Measurements from ENCODE around the gene HECTD3. TPM values are rescaled to one million over a fixed set of nuclear protein-coding genes. Genes with fewer than 3 reads are reported as not detected.

HECTD3 gene
- total and polyA plus RNA-seq, 9 of the 15 experiments (the other 6 are each of a cell fraction or from before 2014, with no cell fraction given) = 6.3 to 50.8 (median 18.9) TPM

DNA sequence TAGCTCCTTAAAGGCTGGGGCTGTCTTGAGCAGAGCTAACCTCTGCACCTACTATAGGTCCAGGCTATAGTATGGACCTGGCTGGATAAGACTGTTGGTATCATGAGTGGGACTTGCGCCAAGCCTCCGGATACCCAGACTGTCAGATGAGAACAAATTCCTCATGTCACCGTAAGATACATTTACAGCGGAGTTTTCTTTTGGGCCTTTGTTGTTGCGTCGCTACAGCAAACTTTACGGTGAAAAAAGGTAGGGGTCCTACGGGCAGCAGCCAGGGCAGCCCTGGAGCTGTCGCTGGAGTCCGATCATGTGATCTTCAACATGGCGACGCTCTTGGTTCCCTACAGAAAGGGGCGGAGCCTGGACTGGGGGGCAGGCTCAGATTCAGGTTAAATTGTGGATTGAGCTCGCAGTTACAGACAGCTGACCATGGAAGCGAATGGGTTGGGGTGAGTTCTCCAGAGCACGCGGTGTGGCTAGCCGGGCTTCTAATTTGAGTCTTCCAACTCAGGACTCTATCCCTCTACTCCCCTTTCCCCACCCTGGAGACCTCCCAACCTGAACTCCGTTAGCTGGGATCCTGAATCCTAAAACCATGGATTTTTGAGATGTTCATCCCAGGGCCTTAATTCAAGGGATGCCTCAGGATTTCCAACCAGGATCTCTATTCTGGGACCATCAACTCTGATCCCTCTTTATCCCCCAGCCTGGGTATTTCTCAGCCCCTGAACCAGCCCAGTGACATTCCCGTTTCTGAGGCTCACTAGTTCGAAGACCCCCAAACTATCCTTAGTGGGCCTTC, 914 bp upstream of the HECTD3 start, which contains the start of gene UROD (continued):
- TF ChIP-seq, protein P1, sequence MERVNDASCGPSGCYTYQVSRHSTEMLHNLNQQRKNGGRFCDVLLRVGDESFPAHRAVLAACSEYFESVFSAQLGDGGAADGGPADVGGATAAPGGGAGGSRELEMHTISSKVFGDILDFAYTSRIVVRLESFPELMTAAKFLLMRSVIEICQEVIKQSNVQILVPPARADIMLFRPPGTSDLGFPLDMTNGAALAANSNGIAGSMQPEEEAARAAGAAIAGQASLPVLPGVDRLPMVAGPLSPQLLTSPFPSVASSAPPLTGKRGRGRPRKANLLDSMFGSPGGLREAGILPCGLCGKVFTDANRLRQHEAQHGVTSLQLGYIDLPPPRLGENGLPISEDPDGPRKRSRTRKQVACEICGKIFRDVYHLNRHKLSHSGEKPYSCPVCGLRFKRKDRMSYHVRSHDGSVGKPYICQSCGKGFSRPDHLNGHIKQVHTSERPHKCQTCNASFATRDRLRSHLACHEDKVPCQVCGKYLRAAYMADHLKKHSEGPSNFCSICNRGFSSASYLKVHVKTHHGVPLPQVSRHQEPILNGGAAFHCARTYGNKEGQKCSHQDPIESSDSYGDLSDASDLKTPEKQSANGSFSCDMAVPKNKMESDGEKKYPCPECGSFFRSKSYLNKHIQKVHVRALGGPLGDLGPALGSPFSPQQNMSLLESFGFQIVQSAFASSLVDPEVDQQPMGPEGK (CRISPR knock-in tag; IDR thresholded peaks at IDR 0.05; ENCODE audit: borderline replicate concordance) = no peak
- no peak for TF ChIP-seq TCF7 (IDR thresholded peaks at IDR 0.05; ENCODE audit: borderline replicate concordance)
- TF ChIP-seq ZNF668 (CRISPR knock-in tag; IDR thresholded peaks at IDR 0.05) = no peak
- TF ChIP-seq CREBBP (IDR thresholded peaks at IDR 0.05; ENCODE audit: low read depth, low read length) = no peak
- no peak for TF ChIP-seq ZBTB11 (CRISPR knock-in tag; IDR thresholded peaks at IDR 0.05)
- peak; percentile 76; the same call in 1 of the 2 replicates for TF ChIP-seq HMG20B (CRISPR knock-in tag; IDR thresholded peaks at IDR 0.05)
- TF ChIP-seq MECOM (CRISPR knock-in tag; IDR thresholded peaks at IDR 0.05) = peak; percentile 80
- no peak for TF ChIP-seq KLF16 (IDR thresholded peaks at IDR 0.05)
- no peak for TF ChIP-seq ZNF785 (CRISPR knock-in tag; IDR thresholded peaks at IDR 0.05)
- no peak for TF ChIP-seq ZNF146 (CRISPR knock-in tag; IDR thresholded peaks at IDR 0.05; ENCODE audit: unreplicated experiment)
- no peak for TF ChIP-seq SIRT6 (IDR thresholded peaks at IDR 0.05; ENCODE audit: low read depth, low read length)
- no peak for TF ChIP-seq GATAD2A (IDR thresholded peaks at IDR 0.05)
- peak; percentile 88 for TF ChIP-seq TAF7 (tag; IDR thresholded peaks at IDR 0.05)
- no peak for TF ChIP-seq SMARCE1 (IDR thresholded peaks at IDR 0.05)
- TF ChIP-seq ZNF592 (IDR thresholded peaks at IDR 0.05) = peak; percentile 13; the same call in 1 of the 2 replicates
- TF ChIP-seq MTA3 (IDR thresholded peaks at IDR 0.05; ENCODE audit: borderline replicate concordance) = peak; percentile 29; the same call in 1 of the 2 replicates
